NCI-H510A treated with DMSO at 0.1 percent for 48 hours (cell line): ENCODE measurements around the gene PTPDC1.

Experiments used
- DNase-seq: peaks from one replicate; lab custom pipeline; 2025; lab: John Stamatoyannopoulos, UW

The PTPDC1 gene

DNA sequence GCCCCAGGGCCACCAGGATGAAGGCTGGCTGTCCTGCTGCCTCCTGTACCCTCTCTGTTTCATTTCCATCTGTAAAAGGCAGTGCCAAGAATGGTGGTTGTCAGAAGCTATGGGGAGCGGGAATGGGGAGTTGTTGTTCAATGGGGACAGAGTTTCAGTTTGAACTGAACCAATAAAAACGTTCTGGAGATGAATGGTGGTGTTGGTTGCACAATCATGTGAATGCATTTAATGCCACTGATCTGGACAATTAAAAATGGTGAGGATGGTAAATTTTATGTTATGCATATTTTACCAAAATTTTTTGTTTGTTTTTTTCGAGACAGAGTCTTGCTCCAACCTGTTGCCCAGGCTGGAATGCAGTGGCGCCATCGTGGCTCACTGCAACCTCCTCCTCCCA is 58.1 kb downstream of the PTPDC1 start:
- no peak for DNase-seq

DNA sequence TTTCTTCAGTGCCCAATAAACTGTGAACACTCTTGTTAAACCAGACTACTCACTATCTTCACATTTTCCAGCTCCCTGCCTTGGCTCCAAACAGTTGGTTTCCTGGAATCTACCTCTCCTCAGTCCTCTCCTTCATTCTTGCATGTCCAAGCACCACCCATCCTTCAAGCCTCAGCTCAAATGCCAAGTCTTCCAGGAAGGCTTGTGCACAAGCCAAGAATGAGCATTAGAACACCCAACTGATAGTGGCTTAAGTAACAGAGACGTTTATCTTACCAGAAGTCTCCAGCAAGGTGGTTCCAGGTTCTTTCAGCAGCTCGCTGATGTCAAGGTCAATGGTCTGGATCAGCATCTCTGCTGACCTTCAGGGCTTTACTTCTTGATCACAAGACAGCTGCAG is 60.1 kb downstream of the PTPDC1 start:
- DNase-seq, result no peak

DNA sequence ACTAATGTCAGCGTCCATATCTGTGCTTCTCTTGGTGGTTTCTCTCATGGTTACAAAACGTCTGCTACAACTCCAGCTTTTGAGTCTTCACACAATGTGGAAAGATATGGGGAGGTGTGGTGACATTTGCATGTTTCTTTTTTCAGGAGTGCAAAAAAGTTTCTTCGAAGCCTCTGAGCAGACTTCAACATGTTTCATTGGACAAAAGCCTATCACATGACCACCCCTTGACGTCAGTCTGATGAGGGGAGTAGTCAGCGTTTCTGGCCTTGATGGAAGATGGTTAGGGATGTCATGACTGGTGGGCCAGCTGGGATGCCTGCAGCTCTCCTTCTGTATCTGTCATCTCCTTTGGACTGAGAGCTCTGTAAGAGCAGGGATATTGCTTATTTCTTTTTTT is 61.4 kb downstream of the PTPDC1 start:
- no peak for DNase-seq

DNA sequence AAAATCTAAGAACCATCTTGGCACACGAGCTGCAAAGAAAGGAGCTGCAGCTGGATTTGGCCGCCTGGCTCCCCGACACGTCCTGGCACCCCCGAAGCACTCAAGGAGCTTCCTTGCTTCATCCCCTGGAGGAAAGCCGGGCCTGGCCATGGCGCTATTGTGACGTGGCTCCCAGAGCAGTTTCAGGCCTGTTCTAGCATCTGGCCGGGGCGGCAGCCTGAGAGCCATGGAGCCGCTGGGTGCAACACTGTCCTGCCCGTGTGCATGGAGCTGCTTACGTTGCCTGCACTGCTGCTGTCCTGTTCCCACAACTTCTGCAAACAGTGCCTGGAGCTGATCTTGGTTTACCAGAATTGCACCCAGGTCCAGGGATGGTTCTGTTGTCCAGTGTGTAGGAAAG is 63.5 kb downstream of the PTPDC1 start:
- DNase-seq, result no peak

DNA sequence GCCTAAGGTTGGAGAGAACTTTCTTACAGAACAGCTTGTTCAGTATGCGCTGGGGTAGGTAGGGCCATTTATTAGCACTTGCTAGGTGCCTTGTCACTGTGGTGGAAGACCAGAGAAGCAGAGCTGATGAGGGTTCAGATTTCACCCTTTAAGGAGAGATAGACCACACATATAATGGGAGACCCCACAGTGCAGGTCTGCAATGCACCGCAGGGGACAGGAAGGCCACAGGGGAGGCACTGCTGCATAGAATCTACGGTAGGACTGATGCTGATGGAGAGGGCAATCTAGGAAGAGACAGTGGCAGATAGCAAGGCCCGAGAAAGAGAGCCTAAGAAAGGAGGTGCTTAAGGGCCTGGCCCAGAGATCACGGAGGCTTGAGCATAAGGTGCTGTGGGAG is 64.2 kb downstream of the PTPDC1 start:
- DNase-seq, result no peak

DNA sequence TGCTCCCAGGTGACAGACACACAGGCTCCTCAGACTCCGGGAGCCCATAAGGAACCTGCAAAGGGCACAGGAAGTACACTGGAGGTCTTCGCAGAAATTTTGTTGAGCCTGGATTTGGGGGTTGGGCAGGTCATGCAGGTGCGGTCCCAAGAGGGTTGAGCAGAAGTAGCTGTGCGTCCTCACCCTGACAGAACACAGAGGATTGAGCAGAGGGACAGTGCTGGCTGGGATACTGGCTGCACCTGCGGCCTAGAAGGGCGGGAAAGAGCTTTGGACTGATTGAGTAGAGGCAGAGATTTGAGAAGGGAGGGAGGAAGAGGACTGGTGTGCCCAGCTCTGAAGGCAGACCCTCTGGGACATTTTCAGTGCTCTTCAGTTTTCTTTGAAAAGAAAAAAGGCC is 65.4 kb downstream of the PTPDC1 start:
- DNase-seq, result no peak

DNA sequence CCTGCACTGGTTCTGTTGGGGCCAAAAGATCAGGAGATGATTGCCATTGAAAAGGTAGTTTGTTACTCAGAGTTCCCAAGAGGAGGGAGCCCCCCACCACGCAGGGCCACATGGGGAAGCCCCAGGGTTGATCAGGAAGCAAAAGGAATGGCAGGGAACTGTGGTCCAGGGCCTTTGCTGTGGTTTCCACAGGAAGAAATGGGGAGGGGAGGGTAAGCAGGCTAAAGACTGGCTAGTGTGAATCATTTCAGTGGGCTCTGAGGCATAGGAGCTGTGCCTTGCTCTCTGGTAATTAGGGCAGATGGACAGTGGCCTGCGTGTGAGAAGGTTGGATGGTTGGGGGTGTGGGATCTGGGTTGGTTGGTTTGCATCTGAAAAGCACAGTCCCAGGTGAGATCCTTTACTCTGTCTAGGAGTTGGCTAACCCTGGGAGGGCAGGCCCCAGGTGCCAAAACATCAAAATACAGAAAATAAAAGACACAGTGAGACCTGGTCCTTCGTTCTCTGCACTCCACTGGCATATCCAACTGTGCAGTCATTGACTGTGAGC is 66.1 kb downstream of the PTPDC1 start:
- no peak for DNase-seq

DNA sequence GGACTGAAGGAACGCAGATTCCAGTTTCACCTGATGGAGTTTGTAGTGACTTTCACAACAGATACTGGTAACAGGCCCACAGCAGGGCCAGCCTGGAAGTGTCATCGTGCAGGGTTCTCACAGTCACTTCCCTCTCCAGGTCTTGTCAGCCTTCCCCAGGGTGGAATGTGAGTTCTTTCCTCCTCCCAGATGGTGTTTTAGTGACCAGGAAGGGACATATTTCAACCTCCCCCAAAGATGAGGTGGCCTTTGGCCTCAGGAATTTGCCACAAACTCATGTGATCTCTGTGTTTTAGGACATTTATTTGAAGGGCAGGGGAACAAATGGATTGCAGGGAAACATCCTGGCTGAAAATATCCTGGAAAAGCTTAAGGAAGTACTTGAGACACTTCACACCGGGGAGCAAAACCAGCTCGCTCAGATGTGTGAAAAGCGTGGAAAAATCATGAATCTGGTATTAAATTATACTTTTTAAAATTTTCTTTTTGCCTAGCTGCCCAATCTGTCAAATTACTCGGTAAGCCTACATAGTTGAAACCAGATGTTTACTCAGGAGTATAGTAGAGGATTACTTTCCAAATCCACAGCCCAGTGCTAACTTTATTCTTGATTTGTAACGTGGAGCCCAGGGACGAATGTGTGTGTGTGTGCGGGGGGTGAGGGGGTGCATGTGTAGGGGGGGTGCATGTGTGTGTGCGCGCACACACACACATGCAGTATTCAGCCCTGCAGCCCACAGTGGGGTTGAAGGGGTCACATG is 66.8 kb downstream of the PTPDC1 start:
- no peak for DNase-seq

DNA sequence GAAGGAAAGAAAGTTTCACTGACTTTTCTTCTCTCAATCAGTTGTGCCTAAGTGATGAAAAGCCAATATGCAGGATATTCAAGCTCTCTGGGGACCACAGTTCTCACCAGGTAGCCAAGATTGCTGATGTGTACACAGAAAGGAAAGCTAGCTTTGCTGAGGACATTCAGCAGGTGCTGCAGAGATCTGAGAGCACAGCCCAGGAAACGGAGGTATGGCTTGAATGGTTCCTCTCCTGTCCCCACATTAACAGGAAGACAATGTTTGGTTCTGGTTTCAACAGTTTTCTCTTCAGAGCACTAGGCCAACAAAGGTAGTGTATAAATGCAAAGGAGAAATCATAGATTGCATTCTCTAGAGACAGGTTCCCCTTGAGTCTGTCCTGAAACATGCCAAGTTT is 69.6 kb downstream of the PTPDC1 start:
- DNase-seq, result no peak

DNA sequence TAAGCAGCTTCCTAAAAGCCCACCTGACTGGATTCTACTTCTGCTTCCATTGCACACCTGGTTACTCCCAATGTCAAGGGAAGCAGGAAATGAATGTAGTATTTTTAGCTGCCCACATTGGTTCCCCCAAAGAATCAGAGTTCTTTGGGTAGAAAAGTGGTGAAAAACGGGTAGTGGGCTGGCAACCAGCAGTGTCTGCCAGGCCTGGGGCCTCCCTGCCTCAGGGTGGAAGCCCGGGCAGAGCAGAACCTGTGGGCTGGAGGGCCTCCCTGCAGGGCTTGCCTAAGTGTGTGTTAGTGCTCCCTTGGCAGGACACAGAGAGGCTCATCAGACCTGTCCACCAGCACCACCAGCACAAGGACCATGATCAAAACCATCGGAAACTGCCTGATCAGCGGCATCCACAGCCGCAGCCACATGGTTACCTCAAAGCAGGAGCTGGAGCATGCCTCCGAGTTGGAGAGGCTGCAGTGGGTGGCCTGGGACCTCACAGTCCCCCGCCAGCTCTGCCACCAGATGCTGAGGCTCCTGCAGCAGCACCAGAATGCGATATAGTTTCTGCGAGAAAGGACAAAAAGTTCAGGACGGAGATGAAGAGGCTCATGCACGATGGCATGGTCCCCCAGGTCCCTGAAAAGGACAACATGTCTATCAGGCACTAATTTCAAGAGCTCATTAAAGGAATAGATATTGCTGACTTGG is 72.2 kb downstream of the PTPDC1 start:
- DNase-seq, result no peak

DNA sequence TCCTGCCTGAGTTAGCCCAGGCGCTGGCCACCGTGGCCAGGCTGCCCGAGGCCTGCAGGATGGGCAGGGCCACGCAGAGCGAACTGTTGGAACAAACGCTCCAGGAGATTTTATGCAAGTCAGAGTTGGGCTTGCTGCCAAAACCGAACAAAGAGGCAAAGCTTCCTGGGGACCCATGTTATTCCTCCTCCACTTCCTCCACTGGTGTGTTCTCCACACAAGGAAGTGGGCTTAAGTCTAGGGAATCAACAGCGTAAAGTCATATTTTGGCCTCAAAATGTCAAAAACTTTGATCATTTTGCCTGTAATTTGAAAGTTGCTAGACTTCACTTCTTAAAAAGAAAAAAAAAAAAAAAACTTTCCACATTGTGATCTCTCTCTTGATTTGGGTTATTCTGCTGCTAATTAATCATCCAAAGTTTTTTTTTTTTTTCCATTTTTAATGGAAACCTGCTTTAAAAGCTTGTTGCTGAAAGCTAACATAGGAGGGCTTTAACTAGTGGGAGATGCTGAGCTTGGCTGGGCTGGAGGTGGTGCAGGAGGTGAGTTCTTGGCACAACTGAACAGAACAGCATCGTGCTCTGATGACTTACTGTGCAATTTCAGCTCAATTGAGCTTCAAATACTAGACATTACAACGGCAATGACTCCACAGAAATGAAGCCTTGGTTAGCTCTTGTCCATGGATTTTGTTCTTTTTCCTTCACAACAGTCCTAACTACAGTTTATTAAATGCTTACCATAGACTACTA is 73.0 kb downstream of the PTPDC1 start:
- DNase-seq, result peak; percentile 80
